Measurements from ENCODE around the gene RGS13.
"Not testable (repeated sequence)": the region's sequence is repeated elsewhere in the genome, so short reads cannot be mapped to it uniquely, and the experiment has no call there.

RGS13 gene

DNA sequence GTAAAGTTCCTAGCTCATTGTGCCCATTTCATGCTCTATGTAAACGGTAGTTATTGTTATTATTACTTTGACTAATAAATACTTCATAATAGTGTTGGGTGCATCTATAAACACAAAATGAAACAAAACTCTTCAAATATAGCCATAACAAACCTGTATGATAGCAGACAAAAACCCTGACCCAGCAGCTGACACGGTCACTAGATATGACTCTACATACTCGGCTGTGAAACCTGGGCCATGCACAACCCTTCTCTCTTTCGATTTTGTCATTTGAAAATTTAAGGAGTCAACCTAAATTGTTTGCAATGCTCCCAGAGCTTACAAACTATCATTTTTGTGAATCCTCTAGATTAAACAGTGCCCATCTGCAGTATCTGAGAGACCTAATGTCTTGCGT, 8.0 kb upstream of the RGS13 start:
- DNase-seq = no peak

DNA sequence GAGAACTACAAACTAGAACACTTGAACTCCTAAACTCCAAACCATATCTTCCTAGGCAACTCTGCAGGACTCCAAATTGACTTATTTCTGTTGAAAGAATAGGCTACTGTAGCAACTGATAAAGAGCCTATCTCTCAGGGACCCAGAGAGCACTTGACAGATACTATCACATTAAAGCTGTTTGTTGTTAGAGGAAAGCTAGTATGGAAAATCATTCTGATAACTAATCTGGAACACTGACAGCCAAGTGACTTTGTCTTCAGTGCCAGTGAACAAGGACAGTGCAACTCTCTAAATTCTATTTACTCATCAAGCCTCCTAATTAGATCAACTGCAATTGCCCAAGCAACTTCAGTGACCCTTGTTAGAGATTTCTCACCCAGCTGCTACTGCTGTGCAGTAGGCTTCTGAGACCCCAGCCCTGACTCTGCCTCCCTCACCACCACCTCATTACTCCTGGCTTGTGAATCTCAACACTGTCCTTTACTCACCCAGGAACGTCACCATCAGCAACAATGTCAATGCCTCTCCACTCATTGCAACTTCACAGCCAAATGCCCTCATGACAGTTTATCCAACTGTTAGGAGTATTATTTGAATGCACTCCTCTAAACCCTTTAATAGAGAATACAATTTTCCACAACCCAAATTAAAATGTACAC, 7.4 kb upstream of the RGS13 start:
- no peak for DNase-seq

DNA sequence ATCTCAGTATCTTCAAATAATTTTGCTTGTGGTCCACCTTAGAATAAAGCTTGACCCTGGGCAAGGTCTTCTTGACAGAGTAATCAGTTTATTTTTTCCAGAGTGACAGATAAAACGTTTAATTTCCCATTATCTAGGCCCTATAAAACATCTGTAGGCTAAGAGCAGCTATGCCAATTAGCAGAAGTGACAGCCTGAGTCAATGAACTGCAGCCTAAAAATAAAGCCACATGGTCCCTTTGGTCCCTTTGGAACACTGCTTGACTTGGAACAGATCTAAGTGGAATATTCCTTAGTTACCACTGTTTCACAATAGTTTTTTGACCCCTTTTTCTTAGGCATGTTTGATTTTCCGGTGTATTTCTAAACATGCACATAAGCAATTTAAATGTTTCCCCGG, 6.3 kb upstream of the RGS13 start:
- DNase-seq = no peak

DNA sequence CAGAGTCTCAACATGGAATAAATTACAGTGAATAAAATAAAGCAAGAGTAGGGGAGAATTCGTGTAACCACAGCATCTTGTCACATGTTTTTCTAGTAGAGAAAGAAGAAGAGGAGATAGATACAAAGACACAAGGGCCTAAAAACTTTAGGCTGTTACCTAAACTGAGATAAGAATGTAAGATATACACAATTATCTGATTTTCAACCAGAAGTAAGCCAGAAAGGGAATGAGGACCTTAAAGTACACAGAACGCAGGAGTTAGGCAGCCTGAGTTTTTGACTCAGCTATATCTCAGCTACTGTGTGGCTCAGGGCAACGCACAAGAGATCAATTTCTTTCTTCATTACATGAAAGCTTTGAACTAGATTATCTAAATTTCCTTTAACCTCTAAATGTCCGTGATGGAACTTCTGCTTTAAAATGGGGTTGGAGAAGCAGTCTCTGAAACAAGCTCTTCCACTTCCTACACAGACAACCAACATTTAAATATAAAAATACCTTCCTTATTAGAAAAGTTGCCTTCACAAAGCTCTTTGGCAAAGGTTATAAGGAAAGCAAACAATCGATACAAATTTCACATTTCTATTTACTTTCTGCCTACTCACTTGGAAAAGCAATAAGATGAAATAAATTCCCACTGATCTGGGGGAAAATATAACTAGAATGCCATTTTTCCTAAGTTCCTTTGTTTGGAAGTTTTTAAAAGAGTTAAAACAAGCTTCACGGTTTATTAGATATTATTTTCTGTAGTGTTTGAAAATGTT, 5.2 kb upstream of the RGS13 start:
- no peak for DNase-seq

DNA sequence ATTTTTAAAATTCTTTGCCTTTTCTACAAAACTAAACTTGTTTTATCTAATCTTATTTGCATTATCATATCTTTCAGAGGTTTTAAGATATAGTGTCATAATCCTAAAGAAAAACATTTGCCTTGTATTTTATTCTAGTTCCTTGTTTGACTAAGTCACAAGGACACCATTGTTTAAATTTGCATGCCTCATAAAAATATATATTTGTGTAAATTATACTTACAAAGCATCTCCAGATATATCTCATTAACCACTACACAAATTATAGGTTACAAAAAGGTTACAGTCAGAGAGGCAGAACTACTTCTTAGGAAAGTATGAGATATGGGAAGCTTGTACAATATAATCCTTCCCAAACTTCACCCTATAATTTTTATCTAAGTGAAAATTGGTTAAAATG, 4.2 kb upstream of the RGS13 start:
- DNase-seq = no peak

DNA sequence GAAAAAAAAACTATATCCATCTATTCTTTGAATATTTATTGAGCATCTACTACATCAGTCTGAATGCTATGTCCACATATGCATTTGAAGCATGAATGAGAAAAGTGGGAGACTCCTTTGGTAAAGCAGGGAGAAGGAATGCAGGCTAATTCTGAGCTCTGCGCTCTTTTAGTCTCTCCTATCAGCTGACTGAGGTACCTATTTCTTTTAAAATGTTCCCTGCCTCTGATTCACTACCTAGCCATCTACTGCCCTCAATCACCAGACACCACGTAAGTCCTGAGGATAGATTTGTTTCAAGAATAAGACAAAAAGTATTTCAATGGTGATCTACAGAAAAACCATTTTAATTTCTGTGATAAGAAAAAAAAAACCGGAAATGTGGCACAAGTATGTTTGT, 3.8 kb upstream of the RGS13 start:
- no peak for DNase-seq

DNA sequence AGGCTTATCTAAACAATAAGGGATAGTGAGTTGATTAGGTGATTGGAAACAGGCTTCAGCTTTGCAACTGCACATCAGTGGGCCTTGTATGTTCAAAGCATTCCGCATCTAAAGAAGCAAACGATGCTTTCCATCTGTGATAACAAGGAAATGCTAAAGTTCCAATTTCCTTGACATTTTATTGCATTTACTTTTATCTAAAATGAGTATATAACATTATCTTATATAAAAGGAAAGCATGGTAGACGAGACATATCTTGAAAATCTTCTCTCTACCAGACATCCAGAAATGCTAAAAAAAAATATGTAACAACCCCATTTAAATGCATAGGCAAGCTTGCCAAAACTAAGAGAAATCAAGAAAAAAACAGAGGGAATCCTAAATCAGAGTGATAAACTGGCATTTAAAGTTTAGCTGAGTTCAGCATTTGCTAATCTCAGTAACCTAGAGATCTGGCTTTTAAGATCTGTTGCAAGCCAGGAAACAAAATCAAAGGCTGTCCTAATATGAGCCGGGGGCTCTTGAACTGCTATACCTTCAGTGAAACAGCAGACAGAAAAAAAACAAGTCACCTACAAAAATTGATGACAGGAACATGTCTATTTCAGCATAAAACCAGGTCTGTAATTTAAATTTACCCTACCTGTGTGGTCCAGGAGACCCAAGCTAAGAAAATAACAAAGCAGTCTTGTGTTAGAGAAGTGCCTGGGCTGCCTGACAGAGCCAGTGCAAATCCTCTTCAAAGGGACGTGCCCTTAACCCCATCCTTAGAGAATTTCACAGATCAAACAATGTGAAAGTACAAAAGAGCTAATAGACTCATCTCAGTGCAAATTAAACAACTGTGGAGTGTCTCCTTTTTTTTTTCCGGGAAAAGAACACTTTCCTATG, 3.1 kb upstream of the RGS13 start:
- DNase-seq = no peak

DNA sequence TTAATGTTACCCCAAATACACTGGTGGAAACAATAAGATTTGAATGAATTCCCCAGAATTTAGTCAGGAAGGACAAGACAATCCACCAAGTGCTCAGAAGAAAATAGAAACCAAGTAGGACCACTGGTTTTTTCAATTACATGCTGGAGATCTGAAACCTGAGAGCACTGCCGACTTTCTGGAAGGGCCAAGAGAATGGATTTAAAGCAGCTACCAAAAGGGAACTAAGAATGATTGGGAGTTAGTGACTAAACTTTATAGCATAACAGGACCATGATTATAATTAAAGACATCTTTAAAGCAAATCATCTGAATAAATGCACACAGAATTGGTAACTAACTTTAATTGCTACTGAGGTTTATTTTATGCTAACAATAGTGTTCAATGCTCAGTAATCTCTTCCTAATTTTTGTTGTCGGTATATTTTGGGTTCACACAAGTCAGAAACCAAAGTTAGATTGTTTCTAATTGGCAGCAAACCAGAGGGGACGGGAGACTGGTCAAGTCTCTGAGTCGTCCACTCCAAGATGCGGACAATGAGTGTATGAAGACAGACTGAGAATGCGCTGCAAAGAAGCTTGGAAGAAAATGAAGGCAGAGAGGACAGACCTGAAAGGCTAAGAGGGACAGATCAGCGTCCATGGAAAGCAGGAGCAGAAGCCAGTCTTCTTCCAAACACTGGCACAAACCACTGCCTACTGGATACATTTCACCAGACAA, 2.3 kb upstream of the RGS13 start:
- DNase-seq = no peak

DNA sequence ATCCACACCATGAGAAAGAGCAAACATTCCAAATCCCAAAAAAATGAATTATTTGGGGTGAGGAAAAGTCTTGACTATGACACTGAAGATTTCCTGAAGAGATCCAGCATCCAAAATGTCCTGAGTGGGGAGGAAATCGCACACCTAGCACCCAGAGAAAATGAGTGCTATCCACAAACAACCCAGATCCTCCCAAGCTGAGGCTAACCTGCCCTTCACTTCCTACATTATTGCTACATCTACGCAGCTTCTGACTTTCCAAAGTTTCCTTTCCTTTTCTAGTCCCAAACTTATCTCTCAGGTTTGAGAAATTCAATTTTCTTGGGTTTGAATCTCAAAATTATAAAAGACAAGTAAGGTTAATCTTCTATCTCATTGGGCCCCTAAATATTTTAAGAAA, 906 bp upstream of the RGS13 start:
- no peak for DNase-seq

DNA sequence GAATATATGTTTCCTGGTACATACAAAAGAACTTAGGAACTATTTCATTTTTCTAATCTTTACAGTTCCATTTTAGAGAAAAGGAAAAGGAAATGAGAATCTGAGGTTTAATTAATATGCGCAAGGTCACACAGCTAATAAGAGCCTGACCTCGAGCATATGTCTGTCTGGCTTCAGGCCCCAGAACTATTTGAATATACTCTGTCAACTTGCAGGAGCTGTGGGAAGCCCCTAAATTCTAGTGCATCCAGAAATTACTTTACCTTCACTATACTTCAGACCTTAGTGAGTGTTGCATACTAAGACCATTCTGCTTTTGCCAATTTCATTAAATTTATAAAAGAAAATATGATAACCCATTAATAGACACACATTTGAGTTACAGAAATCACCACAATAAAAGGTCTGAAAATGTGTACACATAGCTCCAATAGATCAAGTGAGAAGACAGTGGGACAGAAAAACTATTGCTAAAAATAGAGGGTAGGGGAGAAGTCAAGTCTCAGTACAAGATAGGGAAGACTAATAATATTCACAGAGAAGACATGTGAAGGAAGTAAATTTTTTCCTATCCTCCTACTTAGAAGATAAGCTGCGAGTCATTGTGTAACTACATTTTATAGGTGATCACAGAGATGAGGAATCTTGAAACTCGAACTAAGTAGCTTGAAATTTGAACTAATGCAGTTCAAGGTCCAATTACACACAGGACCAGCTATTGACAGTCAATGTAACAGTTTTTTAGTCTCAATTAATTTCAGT, 3.8 kb downstream of the RGS13 start:
- DNase-seq = no peak

DNA sequence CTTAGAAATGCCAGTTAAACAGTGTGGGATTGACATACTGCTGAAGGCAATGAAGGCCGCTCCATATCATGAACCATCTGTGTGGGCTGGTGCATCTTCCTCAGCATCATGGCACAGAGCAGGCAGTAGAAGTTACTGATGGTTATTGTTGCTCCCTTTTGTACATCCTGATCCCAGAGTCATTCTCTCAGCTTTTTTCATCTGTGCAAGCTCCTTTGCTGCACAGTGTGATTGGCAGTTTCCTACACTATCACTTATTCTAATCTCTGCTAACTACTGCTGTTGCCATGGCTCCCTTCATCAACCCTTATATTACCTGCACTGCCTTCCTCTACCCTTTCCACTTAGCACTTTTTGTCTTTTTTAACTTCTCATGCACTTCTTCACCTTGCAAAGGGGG, 16.2 kb downstream of the RGS13 start:
- DNase-seq = no peak

DNA sequence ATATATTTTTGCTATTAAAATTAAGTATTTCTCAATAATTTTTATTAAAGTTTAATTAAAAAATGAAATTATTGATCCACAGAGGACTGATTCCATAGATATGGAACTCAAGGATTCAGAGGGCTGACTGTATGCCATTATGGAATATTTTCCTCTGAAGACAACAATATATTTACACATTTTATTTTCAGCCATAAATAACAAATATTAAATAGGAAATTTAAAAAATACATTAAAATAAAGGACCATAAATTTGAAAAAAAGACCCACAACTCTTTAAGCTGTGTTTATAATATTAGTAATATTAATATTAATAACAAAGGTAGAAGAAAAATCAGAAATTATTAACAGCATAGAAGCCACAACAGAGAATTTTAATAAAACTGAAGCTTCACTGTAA, 18.2 kb downstream of the RGS13 start:
- no peak for DNase-seq

DNA sequence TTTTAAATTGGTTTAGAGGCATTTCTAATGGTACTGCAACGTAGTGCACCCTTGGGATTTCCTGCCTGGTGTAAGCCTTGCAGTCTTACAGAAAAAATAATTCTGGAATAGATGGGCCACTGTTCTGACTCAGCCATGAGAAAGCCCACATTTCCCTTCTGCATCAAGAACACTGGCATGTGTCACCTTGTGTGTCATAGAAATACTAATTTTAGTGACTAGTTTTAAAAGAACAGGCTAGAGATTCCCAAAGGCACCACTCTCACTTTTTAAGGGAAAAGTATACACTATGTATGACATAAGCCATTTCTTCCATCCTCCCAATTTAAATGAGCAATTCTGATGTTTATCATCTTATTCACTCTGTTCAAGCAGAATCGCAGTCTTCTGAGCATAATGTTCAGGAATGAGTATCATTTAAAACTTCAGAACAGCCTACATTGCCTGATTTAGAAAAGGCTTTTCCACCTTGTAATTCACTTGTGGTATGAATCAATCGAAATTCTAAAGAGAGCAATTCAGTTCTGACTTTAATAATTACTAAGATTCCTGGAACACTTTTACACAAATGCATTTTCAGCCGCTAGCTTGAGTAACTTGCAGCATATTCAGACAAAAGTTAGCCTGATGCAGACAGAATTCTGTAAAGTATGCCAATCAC, 18.8 kb downstream of the RGS13 start:
- DNase-seq = no peak

DNA sequence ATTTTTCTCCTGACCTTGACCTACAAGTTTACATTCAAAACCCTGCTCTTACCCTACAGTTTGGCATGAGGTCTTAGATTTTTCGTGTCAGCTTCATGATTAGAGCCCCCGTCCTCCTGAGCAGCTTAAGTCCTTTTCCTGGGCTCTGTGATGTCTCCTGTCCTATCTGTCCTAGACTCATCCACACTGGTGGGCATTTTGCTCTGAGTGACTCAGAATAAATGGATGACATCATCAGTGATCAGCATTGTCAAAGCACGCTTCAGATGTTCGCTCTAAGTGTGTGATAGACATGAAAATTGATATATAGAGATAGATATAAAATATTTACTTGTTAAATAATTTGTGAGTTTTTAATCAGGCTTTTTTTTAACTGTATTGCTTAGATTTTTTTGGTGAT, 21.8 kb downstream of the RGS13 start:
- DNase-seq = no peak

DNA sequence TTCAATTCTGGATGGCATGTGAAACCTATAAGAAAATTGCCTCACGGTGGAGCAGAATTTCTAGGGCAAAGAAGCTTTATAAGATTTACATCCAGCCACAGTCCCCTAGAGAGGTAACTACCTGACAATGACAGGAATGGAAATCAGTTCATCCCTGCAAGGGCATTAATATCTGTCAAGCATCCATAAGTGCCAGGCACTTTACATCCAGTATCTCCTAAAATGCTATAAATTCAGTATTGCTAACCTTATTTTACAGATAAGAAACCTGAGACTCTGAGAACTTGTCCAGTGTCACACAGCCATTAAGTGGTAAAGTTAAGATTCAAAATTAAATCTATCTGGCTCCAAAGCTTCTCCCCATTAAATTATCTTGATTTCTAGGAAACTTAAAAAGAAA, 22.3 kb downstream of the RGS13 start:
- DNase-seq = no peak

DNA sequence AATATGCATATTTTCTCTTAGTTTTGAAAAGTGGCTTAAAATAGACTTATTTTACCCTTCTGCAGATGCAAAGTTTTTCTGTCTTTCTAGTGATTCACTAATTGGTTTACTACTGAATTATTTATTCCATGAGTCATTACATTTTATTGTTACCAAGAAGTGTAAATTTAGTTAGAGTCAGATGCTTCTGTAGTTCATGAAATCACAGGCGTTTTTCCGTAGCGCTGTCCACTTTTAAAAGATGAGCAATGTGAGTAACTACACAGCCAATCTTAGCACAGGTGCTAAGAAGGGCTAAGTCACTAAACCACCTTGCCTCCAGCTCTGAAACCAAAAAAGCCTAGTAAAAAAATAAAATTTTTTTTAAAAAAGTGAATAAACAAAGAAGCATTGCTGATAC, 24.7 kb downstream of the RGS13 start:
- DNase-seq = no peak

DNA sequence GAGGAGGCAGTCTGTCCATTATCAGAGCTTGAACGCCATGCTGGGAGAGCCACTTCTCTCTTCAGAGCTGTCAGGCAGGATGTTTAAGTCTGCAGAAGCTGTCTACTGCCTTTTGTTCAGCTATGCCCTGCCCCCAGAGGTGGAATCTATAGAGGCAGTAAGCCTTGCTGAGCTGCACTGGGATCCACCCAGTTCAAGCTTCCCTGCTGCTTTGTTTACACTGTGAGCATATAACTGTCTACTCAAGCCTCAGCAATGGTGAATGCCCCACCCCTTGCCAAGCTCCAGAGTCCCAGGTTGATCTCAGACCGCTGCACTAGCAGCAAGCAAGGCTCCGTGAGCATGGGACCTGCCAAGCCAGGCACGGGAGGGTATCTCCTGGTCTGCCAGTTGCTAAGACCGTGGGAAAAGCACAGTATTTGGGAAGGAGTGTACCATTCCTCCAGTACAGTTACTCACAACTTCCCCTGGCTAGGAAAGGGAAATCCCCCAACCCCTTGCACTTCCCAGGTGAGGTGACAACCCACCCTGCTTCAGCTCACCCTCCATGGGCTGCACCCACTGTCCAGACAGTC, 32.5 kb downstream of the RGS13 start:
- no peak for DNase-seq

DNA sequence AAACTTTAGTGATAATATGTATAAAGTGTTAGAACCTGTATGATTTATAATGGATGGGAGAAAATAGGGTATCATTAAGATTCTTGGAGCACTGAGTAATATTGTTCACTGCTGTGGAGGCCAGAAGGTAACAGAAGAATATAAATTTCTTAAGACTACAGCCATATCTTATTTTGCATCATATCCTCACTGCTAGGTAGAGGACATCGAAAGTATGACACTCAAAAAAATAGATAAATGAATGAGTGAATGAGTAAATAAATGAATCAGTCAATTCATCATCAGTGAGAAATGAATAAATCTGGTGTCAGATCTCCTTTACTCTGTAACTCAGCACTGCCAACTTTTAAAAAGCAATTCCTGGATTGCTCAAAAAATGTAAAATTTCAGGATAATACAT, 33.2 kb downstream of the RGS13 start:
- DNase-seq = no peak

DNA sequence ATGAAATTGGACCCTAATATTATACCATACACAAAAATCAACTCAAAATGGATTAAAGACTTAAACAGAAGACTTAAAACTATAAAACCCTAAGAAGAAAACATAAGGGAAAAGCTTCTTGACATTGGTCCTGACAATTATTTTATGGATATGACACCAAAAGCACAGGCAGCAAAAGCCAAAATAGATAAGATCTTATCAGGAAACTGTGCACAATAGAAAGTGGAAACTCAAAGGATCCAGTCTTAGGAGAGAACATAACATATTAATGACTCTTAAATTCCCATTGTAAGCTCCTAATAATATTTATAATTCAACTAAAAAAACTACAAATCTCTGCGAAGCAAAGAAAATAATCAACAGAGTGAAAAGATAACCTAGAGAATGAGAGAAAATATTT, 39.8 kb downstream of the RGS13 start:
- no peak for DNase-seq

DNA sequence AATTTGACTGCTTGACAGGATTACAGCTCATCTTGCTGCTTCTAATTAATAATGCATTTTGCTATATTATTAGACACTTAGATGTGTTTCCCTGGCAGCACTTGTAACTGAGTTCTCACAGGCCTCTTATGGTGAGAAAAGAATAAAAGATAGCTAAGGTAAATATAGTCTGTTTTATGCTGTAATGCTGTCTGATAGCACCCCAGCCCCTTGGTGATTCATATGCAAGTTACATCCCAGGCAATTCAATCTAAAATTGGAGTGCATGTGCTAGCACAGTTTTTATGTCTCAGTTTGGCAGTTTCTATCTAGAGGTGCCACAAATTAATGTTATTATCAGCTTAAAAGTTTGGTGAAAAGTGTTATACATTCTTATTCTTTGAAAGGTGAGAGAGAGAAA, 42.2 kb downstream of the RGS13 start:
- DNase-seq = no peak

DNA sequence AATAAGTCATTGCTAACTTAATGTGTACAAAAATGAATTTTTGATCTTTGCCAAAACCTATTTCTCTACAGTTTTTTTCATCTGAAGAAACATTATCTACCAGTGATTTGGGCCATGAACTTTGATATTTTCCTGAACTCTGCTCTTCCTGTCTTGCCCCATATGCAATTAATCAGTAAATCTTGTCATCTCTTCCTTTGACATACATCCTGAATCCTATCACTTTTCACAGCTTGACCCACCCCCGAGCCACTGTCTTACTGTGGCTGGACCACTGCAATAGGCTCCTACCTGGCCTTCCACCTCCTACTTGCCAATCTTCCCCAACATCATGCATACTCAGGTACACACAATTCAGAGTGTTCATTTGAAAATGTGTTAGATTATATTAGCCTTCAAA, 46.4 kb downstream of the RGS13 start:
- DNase-seq = no peak

DNA sequence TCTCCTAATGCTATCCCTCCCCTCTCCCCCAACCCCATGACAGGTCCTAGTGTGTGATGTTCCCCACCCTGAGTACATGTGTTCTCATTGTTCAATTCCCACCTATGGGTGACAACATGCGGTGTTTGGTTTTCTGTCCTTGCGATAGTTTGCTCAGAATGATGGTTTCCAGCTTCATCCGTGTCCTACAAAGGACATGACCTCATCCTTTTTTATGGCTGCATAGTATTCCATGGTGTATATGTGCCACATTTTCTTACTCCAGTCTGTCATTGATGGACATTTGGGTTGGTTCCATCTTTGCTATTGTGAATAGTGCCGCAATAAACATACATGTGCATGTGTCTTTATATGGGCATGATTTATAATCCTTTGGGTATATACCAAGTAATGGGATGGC, 47.1 kb downstream of the RGS13 start:
- DNase-seq = not testable (repeated sequence)

Measured in NCI-H1092 treated with DMSO at 0.1 percent for 48 hours (cell line).